ENCODE results near the gene ZNF467. TPM values are rescaled to one million over a fixed set of nuclear protein-coding genes. Genes with fewer than 3 reads are reported as not detected.

ZNF467 gene
- total RNA-seq, 1 experiment from 2014 or later: 11.3 TPM

DNA sequence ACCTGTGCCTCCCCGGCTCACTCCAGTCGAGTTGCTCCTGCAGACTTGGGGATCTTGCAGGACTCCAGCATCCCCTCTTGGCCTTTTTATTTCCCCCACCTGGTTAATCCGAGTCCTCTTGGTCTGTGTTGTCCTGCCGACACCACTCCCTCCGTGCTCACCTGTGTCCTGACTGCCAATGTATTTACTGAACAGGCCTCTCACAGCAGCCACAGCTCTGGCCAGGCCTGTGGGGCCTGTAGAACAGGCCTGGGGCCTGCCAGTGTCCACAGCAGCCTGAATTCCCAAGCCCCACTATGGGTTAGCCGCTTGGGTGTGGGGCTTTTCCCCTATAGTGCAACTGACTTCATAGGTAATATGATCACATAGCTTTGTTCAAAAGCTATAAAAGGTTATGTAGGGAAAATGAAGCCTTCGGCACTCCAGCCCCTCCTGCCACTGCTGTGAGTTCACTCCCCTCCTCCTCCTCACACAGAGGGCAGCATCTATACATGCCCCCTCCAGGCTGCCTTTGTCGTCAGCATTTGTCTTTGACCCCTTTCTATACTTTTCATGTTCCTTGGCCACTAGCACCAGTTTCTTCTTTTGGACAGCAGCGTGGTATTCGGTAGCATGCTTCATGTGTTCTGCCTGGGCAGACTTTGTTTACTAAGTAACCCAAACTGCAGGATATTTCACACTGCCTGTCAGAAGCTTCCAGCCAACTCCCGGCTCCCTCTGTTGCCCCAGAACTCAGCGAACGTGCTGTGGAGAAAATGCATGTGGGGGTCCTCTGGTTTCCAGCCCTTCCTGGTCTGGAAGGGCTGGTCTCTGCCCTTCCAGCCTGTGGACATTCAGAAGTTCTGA, 46.1 kb downstream of the ZNF467 start:
- no peaks in the 10 kb centered on the region for H3K9me3 ChIP-seq (ENCODE audit: control insufficient read depth in 1 of 2, insufficient read depth in 1 of 2, low read depth in 1 of 2, low read length in 2 of 2)
- no peak overlapping the region for H3K4me3 ChIP-seq (replicated peaks in 1 of 2; ENCODE audit: low read depth in 1 of 2, low read length in 2 of 2)
- no peaks in the 10 kb centered on the region for H3K36me3 ChIP-seq (ENCODE audit: control insufficient read depth in 1 of 2, insufficient read depth in 2 of 2, low read length in 2 of 2)
- ChIA-PET POLR2A (no interaction called here), RAD21 (ENCODE audit: low non-redundant PET in 1 of 2, low total read pairs in 2 of 2, uncharacterized antibody in 2 of 2, unreplicated experiment in 2 of 2) (no interaction called here), CTCF (no interaction called here)
- no peak overlapping the region for H3K4me2 ChIP-seq (ENCODE audit: low read length)
- H3K4me1 ChIP-seq (ENCODE audit: control insufficient read depth in 1 of 2, insufficient read depth in 2 of 2, low read length in 2 of 2): no peaks in the 10 kb centered on the region
- intact Hi-C loops (cut with micrococcal nuclease): no loop called here
- ATAC-seq (no peak), DNase-seq (ENCODE audit: low read depth, low spot score) (no peak)
- TF ChIP-seq POLR2AphosphoS5 (IDR thresholded peaks at IDR 0.05; ENCODE audit: low read depth, low read length) (no peak), ZFX (IDR thresholded peaks at IDR 0.05) (no peak), ZNF274 (IDR thresholded peaks at IDR 0.05; ENCODE audit: low read depth, low read length) (no peak), EGR1 (IDR thresholded peaks at IDR 0.05; ENCODE audit: low read depth) (no peak), SIN3A (IDR thresholded peaks at IDR 0.05; ENCODE audit: low read depth) (no peak), POLR2A (IDR thresholded peaks at IDR 0.05; ENCODE audit: borderline replicate concordance, extremely low read depth, insufficient read depth, insufficient read length) (no peak), RAD21 (IDR thresholded peaks at IDR 0.05; ENCODE audit: low read depth) (no peak), EZH2 (IDR thresholded peaks at IDR 0.05) (no peak), CBX3 (IDR thresholded peaks at IDR 0.05; ENCODE audit: low read depth) (no peak)
- TF ChIP-seq, protein P1, sequence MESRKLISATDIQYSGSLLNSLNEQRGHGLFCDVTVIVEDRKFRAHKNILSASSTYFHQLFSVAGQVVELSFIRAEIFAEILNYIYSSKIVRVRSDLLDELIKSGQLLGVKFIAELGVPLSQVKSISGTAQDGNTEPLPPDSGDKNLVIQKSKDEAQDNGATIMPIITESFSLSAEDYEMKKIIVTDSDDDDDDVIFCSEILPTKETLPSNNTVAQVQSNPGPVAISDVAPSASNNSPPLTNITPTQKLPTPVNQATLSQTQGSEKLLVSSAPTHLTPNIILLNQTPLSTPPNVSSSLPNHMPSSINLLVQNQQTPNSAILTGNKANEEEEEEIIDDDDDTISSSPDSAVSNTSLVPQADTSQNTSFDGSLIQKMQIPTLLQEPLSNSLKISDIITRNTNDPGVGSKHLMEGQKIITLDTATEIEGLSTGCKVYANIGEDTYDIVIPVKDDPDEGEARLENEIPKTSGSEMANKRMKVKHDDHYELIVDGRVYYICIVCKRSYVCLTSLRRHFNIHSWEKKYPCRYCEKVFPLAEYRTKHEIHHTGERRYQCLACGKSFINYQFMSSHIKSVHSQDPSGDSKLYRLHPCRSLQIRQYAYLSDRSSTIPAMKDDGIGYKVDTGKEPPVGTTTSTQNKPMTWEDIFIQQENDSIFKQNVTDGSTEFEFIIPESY (IDR thresholded peaks at IDR 0.05; ENCODE audit: extremely low read depth, insufficient replicate concordance, low read length): no peak
- TF ChIP-seq, protein P2, sequence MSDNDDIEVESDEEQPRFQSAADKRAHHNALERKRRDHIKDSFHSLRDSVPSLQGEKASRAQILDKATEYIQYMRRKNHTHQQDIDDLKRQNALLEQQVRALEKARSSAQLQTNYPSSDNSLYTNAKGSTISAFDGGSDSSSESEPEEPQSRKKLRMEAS (IDR thresholded peaks at IDR 0.05): no peak
- TF ChIP-seq, protein P3, sequence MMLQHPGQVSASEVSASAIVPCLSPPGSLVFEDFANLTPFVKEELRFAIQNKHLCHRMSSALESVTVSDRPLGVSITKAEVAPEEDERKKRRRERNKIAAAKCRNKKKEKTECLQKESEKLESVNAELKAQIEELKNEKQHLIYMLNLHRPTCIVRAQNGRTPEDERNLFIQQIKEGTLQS (IDR thresholded peaks at IDR 0.05): no peak
- no peaks in the 10 kb centered on the region for H3K9me2 ChIP-seq (ENCODE audit: insufficient read depth)
- H2AFZ ChIP-seq (ENCODE audit: low read depth, low read length, poor library complexity, severe bottlenecking): no peak overlapping the region
- H3K79me2 ChIP-seq (ENCODE audit: insufficient read depth, low read length): no peaks in the 10 kb centered on the region
- H3K27ac ChIP-seq (ENCODE audit: low read depth, low read length): no peak overlapping the region
- no TSS peak for BruUV-seq (replicated peaks)
- H3K27me3 ChIP-seq (ENCODE audit: insufficient read depth, low read length): no peaks in the 10 kb centered on the region
- H4K20me1 ChIP-seq (ENCODE audit: insufficient read depth): no peaks in the 10 kb centered on the region
- H3K9ac ChIP-seq (ENCODE audit: low read length): no peak overlapping the region

All from HCT116 (cell line).